Activated CD4-positive, alpha-beta memory T cell treated with anti-CD3 and anti-CD28 coated beads for 36 hours (primary cell): ENCODE results near the gene GATA6. TPM values are rescaled to one million over a fixed set of nuclear protein-coding genes. Genes with fewer than 3 reads are reported as not detected.

Experiments
- CTCF ChIA-PET: fragments of 350-600 bp; sonication (Branson Sonifier 250); formaldehyde crosslinking; loops from one replicate; lab custom pipeline; 2021; ENCODE audit warnings: antibody characterized with exemption, inconsistent platforms; lab: Charles Lee
- POLR2A ChIA-PET: fragments of 350-600 bp; sonication (Branson Sonifier 250); formaldehyde crosslinking; loops from one replicate; lab custom pipeline; 2021; ENCODE audit warnings: antibody characterized with exemption; lab: Charles Lee
- DNase-seq: peaks from one replicate; pipeline ENCODE4 v3.0.0-alpha.2; 2020
- H3K27ac Mint-ChIP-seq: one replicate; pipeline ENCODE4 v1.8.0; 2021; ENCODE audit warnings: mixed read lengths
- H3K27me3 Mint-ChIP-seq: one replicate; pipeline ENCODE4 v1.8.0; 2021; ENCODE audit warnings: mixed read lengths
- H3K36me3 Mint-ChIP-seq: one replicate; pipeline ENCODE4 v1.8.0; 2021; ENCODE audit warnings: mixed read lengths
- H3K4me1 Mint-ChIP-seq: one replicate; pipeline ENCODE4 v1.8.0; 2021; ENCODE audit warnings: low read depth, mixed read lengths
- H3K4me3 Mint-ChIP-seq: one replicate; pipeline ENCODE4 v1.8.0; 2021; ENCODE audit warnings: mild to moderate bottlenecking, mixed read lengths
- H3K9me3 Mint-ChIP-seq: one replicate; pipeline ENCODE4 v1.8.0; 2021; ENCODE audit warnings: mixed read lengths
- intact Hi-C: fragments of 100-400 bp; cut with micrococcal nuclease; formaldehyde crosslinking; loops from one replicate; pipeline ENCODE4 v1.15.1; 2023
- total RNA-seq, 2 experiments: library from RNA; stranded (reverse); gene quantifications; one replicate each; pipeline ENCODE4 v1.2.3, GENCODE V29; 2021

Gene GATA6
- total RNA-seq, 2 experiments from 2014 or later, result 0.07 to 0.10 TPM

DNA sequence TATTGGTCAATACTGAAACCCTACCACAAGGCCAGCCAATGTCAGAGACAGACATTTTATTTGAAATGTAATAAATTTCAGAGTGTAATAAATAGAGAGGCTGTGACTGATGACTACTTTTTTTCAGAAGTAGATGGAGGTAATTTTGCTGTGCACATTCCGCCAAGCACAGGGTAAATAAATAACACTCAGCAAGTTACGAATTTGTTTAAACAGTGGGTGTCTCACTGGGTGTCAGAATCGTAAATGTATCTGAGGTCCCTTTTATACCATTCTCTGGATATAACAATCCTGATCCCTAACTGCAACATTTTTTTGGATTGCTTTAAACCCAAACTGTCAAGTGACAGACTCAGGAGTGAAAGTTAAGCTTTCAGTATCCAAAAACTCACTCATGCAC lies 74.1 kb downstream of the GATA6 start:
- H3K27ac Mint-ChIP-seq, result no peak overlapping the region
- intact Hi-C loops, result no loop called here
- H3K9me3 Mint-ChIP-seq, result no peaks in the 10 kb centered on the region
- ChIA-PET CTCF (no interaction called here), POLR2A (no interaction called here)
- H3K27me3 Mint-ChIP-seq, result no peaks in the 10 kb centered on the region
- DNase-seq, result no peak
- H3K4me1 Mint-ChIP-seq, result no peaks in the 10 kb centered on the region
- H3K4me3 Mint-ChIP-seq, result no peak overlapping the region
- no peaks in the 10 kb centered on the region for H3K36me3 Mint-ChIP-seq

DNA sequence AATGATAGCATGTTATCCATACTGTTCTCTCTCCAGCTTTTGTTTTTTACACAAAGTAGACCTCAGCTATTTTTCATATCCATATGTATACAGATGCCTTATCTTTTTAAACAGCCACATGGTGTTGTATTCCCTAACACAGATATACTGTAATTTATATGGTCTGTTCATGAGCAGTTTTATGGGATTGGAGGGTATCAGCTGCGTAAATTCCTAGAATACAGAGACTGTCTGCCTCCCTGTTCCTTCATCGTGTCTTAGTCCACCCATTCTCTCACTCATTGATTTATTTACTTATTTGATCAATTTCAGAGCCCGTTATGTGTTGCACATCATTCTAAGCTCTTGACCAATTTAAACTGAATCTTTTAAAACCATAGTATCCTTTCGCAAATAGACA lies 80.6 kb downstream of the GATA6 start:
- ChIA-PET CTCF (no interaction called here), POLR2A (no interaction called here)
- Mint-ChIP-seq H3K4me1 (no peaks in the 10 kb centered on the region), H3K9me3 (no peaks in the 10 kb centered on the region), H3K27me3 (no peaks in the 10 kb centered on the region), H3K27ac (no peak overlapping the region), H3K36me3 (no peaks in the 10 kb centered on the region), H3K4me3 (no peak overlapping the region)
- no peak for DNase-seq
- intact Hi-C loops, result no loop called here

DNA sequence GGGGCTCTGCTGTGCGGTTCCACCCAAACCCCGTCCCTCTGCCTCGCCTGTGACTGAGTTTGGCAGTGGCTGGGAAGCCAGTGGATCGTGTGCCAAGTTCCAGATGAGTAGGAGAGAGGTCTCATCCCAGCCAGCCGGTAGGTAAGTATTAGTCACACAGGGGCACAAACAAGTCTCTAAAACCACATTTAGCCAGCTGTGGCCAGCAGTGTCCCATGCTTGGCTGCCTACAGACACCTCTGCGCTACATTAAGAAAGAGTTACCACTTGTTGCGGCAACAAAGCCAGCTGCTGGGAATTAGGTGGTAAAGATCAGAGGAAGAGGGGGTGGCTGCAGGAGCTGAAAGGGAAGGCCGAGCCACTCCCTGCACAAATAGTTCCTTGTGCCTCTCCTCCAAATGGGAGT lies 81.2 kb downstream of the GATA6 start:
- Mint-ChIP-seq H3K36me3 (no peaks in the 10 kb centered on the region), H3K4me3 (no peak overlapping the region), H3K27me3 (no peaks in the 10 kb centered on the region), H3K4me1 (no peaks in the 10 kb centered on the region), H3K9me3 (no peaks in the 10 kb centered on the region), H3K27ac (no peak overlapping the region)
- CTCF ChIA-PET, result no interaction called here
- POLR2A ChIA-PET, result no interaction called here
- no peak for DNase-seq
- intact Hi-C loops, result no loop called here

Other genes starting within 250 kb of the GATA6 start
- not detected for gene CTAGE1, start 248.3 kb downstream of the GATA6 start, total RNA-seq